ENCODE results near the gene MAP2K7.

The MAP2K7 gene

GRCh38 chr19:7910321-7911161, 6.9 kb downstream of the MAP2K7 start:
- no peak overlapping the region for H3K27ac ChIP-seq
- H3K27me3 ChIP-seq (replicated peaks): peaks cover under 1% of the 10 kb centered on the region
- peaks cover 29% of the 10 kb centered on the region for H3K36me3 ChIP-seq (replicated peaks)
- in situ Hi-C loops (cut with HindIII; ENCODE audit: low pct_ligation_motif_present, low sequenced_read_pairs): no loop called here
- H3K4me3 ChIP-seq (ENCODE audit: low read depth, low read length): no peak overlapping the region
- DNase-seq: no peak
- TF ChIP-seq CTCF (IDR thresholded peaks at IDR 0.05; ENCODE audit: low read depth, low read length, missing control alignments): no peak

- in situ Hi-C loops (cut with HindIII; ENCODE audit: low pct_ligation_motif_present, low sequenced_read_pairs): no loop called here
- no peak overlapping the region for H3K4me3 ChIP-seq (ENCODE audit: low read depth, low read length)
- no peak overlapping the region for H3K27ac ChIP-seq
- TF ChIP-seq CTCF (IDR thresholded peaks at IDR 0.05; ENCODE audit: low read depth, low read length, missing control alignments): no peak
- peaks cover 8% of the 10 kb centered on the region for H3K27me3 ChIP-seq (replicated peaks)
- peaks cover 24% of the 10 kb centered on the region for H3K36me3 ChIP-seq (replicated peaks)
- no peak for DNase-seq
Observed at GRCh38 chr19:7911508-7912143, 7.9 kb downstream of the MAP2K7 start.

- no peak for DNase-seq
- H3K4me3 ChIP-seq (ENCODE audit: low read depth, low read length): no peak overlapping the region
- TF ChIP-seq CTCF (IDR thresholded peaks at IDR 0.05; ENCODE audit: low read depth, low read length, missing control alignments): no peak
- in situ Hi-C loops (cut with HindIII; ENCODE audit: low pct_ligation_motif_present, low sequenced_read_pairs): no loop called here
- H3K36me3 ChIP-seq (replicated peaks): peaks cover 24% of the 10 kb centered on the region
- no peak overlapping the region for H3K27ac ChIP-seq
- H3K27me3 ChIP-seq (replicated peaks): peaks cover 13% of the 10 kb centered on the region
Observed at GRCh38 chr19:7912144-7912696, 8.5 kb downstream of the MAP2K7 start.

- Histone ChIP-seq H3K27me3 (replicated peaks) (peaks cover 14% of the 10 kb centered on the region), H3K27ac (no peak overlapping the region), H3K4me3 (ENCODE audit: low read depth, low read length) (no peak overlapping the region), H3K36me3 (replicated peaks) (peaks cover 24% of the 10 kb centered on the region)
- in situ Hi-C loops (cut with HindIII; ENCODE audit: low pct_ligation_motif_present, low sequenced_read_pairs): no loop called here
- no peak for TF ChIP-seq CTCF (IDR thresholded peaks at IDR 0.05; ENCODE audit: low read depth, low read length, missing control alignments)
- no peak for DNase-seq
Observed at GRCh38 chr19:7912697-7913564, 9.3 kb downstream of the MAP2K7 start.

GRCh38 chr19:7913652-7914051, 10.0 kb downstream of the MAP2K7 start:
- in situ Hi-C loops (cut with HindIII; ENCODE audit: low pct_ligation_motif_present, low sequenced_read_pairs): no loop called here
- no peak for TF ChIP-seq CTCF (IDR thresholded peaks at IDR 0.05; ENCODE audit: low read depth, low read length, missing control alignments)
- no peak overlapping the region for H3K4me3 ChIP-seq (ENCODE audit: low read depth, low read length)
- H3K36me3 ChIP-seq (replicated peaks): peaks cover 24% of the 10 kb centered on the region
- H3K27me3 ChIP-seq (replicated peaks): peaks cover 14% of the 10 kb centered on the region
- DNase-seq: no peak
- no peak overlapping the region for H3K27ac ChIP-seq

Measured in brain microvascular endothelial cell (primary cell).